HG02642 (cell line): ENCODE results near the gene ZHX3.
"Not testable (repeated sequence)": the region's sequence is repeated elsewhere in the genome, so short reads cannot be mapped to it uniquely, and the experiment has no call there.

Experiments
- ATAC-seq: cut with Tn5 transposase; IDR thresholded peaks from one replicate; pipeline ENCODE4 v1.9.1; 2021; ENCODE audit warnings: mild to moderate bottlenecking; ENCODE audit not compliant: unreplicated experiment, poor library complexity

Gene ZHX3

GRCh38 chr20:41264819-41265218, 52.7 kb downstream of the ZHX3 start:
- no peak for ATAC-seq

DNA sequence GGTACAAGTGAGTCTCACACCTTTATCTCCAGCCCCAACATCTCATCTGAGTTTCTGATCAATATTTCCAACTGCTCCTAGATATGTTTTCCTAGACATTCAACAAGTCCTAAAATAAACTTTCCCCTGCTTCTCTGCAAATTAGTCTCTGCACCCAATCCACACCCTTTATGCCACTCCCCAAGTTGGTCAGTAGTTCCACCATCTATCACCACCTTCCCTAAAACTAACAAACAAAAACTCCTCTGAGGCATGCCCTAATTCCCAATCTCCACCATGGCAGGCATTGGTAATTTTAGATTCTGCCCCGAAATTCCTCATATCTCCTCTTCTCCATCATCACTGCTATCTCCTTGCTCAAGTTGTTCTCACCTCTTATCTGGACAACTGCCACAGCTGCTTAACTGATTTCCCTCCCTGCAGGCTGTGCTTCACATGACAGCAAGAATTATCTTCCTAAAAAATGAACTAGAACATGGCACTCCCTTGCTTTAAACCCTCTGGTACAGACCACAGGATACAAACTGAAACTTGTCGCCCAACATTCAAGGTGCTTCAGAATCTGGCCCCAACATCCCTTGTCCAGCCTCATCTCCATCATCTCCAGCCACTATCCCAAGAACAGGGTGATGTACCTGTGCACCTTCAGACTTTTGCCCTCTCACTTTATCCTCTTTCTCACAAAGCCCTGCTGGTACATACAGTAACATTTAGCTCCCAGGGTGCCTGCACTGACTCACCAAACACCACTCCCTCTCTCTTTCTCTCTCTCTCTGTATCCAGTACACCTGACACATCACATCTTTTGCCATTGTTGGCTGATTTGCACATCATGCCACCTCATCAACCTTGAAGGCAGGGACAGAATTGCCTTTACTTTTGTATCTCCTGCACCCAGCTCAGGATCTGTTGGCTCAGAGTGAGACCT, 55.5 kb downstream of the ZHX3 start:
- ATAC-seq = no peak

DNA sequence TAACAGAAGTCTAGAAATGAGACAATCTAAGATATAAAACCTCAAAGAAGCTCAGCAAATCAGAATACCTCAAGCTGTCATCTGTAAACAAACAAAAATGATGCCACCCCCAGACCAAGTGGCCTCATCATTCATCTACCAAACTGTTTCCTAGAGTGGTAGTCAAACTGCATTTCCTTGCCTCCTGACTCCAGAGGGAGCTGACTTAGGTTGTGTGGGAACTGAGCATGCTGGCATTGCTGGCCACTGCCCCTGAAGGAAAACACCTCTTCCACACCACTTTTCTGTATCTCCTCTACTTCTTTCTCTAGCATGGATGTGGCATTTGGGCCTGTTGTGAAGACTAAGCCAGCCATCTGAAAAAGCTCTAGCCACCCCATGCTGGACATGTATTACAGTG, 56.3 kb downstream of the ZHX3 start:
- no peak for ATAC-seq

- ATAC-seq = no peak
These were observed 56.8 kb downstream of the ZHX3 start for GRCh38 chr20:41260734-41261220.

- ATAC-seq = no peak
These were observed 58.2 kb downstream of the ZHX3 start for GRCh38 chr20:41259309-41259708.

GRCh38 chr20:41258474-41258873, 59.1 kb downstream of the ZHX3 start:
- no peak for ATAC-seq

- no peak for ATAC-seq
These were observed 61.0 kb downstream of the ZHX3 start for GRCh38 chr20:41256516-41256915.

GRCh38 chr20:41255655-41256054, 61.9 kb downstream of the ZHX3 start:
- no peak for ATAC-seq

DNA sequence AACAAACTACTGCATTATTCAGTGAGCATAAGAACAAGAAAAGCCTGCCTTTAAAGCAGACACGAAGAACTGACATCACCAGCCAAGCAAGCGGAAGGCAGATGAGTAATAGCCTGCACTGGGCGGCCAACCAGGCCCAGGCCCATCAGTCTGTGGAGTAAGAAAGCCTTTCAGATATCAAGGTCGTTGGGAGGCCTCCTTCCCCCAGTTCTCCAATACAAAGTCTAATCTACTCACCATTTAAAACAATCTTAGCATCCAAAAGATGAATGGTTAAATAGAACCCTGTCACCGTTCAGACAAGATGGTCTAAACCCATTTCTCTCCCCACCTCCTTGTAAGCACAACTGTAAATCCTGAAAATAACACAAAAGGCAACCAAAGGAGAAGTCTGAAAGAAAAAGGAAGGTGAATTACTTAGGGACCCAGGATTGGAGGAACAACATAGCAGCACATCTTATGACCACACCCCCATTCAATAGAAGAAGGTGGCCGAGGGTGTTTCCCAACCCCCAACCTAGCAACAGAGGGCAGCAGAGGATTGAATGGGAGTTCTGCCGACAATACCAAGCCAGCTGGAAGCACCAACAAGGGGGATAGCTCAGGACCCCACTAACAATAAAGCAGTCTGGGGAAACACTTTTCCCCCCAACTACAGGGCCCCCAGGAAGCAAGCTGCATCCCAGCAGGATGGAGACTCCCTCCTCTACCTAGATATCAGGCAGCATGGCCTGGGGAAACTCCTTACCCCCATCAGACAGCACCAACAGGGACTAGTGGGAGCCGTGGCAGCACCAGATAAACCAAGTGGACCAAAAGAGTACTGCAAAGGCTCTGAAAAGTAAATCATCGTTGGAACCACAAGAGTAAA, 67.9 kb downstream of the ZHX3 start:
- ATAC-seq = no peak

- ATAC-seq = no peak
These were observed 69.0 kb downstream of the ZHX3 start for GRCh38 chr20:41248368-41249024.

- no peak for ATAC-seq
These were observed 69.8 kb downstream of the ZHX3 start for GRCh38 chr20:41247523-41248367.

DNA sequence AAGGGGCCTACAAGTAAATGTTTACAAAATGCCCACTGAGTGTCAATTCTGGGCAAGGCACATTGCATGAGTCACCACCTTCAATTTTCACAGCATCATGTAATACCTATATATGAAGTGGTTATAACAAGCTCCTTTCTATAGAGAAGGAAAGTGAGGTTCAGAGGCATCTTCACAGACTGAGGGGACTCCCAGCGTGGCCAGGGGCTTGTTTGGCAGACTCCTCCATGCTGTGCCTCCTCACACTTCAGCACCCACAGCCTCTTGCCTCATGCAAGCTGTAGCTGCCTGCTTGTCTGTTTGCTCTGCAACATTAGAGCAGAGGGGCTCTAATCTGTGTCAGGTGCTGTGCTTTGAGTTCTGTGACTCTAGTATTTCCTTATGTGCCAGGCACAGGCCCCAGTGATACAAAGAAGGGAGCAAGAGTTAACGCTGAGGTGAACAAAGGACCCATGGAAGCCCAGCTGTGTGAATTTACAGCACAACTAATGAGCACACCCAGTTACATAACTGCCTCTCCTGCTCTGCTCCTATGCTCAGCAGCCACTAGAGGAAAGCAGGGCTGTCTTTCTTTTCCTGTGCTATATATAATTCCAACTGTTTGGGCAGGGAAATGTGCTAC, 72.3 kb downstream of the ZHX3 start:
- ATAC-seq = no peak

DNA sequence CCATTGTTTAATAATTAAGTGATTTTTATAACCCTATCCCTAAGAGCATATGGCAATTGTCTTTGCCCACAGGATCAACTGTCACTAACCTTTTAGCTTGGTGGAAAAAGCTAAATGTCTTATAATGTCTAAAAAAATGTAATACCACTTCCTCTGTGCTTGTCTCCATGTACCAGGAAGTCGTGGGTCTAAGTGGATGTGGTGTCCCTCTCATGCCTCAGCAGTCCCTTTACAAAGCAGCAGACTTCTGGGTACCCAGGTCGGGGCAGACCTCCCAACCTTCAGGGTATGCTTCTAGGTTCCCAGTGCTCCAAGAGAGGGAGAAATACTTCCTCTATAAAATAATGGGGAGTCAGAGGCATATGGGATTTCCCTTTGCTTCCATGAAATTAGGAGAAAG, 74.7 kb downstream of the ZHX3 start:
- no peak for ATAC-seq

- no peak for ATAC-seq
These were observed 75.2 kb downstream of the ZHX3 start for GRCh38 chr20:41242352-41242751.

DNA sequence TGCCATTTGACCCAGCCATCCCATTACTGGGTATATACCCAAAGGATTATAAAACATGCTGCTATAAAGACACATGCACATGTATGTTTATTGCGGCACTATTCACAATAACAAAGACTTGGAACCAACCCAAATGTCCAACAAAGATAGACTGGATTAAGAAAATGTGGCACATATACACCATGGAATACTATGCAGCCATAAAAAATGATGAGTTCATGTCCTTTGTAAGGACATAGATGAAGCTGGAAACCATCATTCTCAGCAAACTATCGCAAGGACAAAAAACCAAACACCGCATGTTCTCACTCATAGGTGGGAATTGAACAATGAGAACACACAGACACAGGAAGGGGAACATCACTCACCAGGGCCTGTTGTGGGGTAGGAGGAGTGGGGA, 80.3 kb downstream of the ZHX3 start:
- ATAC-seq = not testable (repeated sequence)

DNA sequence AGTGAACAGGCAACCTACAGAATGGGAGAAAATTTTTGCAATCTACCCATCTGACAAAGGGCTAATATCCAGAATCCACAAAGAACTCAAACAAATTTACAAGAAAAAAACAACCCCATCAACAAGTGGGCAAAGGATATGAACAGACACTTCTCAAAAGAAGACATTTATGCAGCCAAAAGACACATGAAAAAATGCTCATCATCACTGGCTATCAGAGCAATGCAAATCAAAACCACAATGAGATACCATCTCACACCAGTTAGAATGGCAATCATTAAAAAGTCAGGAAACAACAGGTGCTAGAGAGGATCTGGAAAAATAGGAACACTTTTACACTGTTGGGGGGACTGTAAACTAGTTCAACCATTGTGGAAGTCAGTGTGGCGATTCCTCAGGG, 80.7 kb downstream of the ZHX3 start:
- ATAC-seq = not testable (repeated sequence)

- no peak for ATAC-seq
These were observed 83.0 kb downstream of the ZHX3 start for GRCh38 chr20:41234546-41234945.

- no peak for ATAC-seq
These were observed 83.5 kb downstream of the ZHX3 start for GRCh38 chr20:41234041-41234440.
